ENCODE measurements around the gene ST6GALNAC4.
A peak's percentile ranks its signal among the peaks of the same experiment; 100 is the strongest.

Gene ST6GALNAC4

GRCh38 chr9:127916720-127917581 is at the start of gene ST6GALNAC4:
Gene ST6GALNAC4 (minus strand): TSS chr9:127917041. CDS start chr9:127916419, 622 bp downstream.
- ChIA-PET POLR2A (ENCODE audit: low non-redundant PET) (no interaction called here), CTCF (interaction anchor here (0.6 to 1.0 kb wide), 3 partner anchors 18 to 545 kb away, joined by 3 to 4 read pairs (median 4); partner anchors contain the start of gene ST6GALNAC6)
- no peak for TF ChIP-seq CTCF (conservative IDR thresholded peaks at IDR 0.05; ENCODE audit: low read depth)
- H3K27ac ChIP-seq = peak within 1 kb of the TSS; percentile 97
- DNase-seq (ENCODE audit: low spot score) = peak; percentile 98

- peak overlapping the region; percentile 100 for H3K27ac ChIP-seq
- POLR2A ChIA-PET (ENCODE audit: low non-redundant PET) = interaction anchor here (0.7 kb wide), 1 partner anchor 163 kb away, joined by 4 read pairs; no protein-coding TSS in a partner anchor
- CTCF ChIA-PET = interaction anchor here (1.0 to 1.9 kb wide), 3 partner anchors 11 to 22 kb away, joined by 3 to 4 read pairs (median 4); no protein-coding TSS in a partner anchor
- no peak for DNase-seq (ENCODE audit: low spot score)
- TF ChIP-seq CTCF (conservative IDR thresholded peaks at IDR 0.05; ENCODE audit: low read depth) = no peak
Measured at GRCh38 chr9:127965953-127966352, 49.1 kb upstream of the ST6GALNAC4 start.

GRCh38 chr9:127963359-127964064 is 46.7 kb upstream of the ST6GALNAC4 start:
- POLR2A ChIA-PET (ENCODE audit: low non-redundant PET) = no interaction called here
- CTCF ChIA-PET = interaction anchor here (0.7 to 1.0 kb wide), 4 partner anchors 9 to 71 kb away, joined by 3 to 4 read pairs (median 3); partner anchors contain the start of gene EEIG1
- DNase-seq (ENCODE audit: low spot score) = no peak
- H3K27ac ChIP-seq = peak overlapping the region; percentile 100
- no peak for TF ChIP-seq CTCF (conservative IDR thresholded peaks at IDR 0.05; ENCODE audit: low read depth)

- TF ChIP-seq CTCF (conservative IDR thresholded peaks at IDR 0.05; ENCODE audit: low read depth) = no peak
- no peak for DNase-seq (ENCODE audit: low spot score)
- POLR2A ChIA-PET (ENCODE audit: low non-redundant PET) = no interaction called here
- CTCF ChIA-PET = interaction anchor here (0.7 to 1.0 kb wide), 4 partner anchors 9 to 71 kb away, joined by 3 to 4 read pairs (median 3); partner anchors contain the start of gene EEIG1
- peak overlapping the region; percentile 100 for H3K27ac ChIP-seq
Measured at GRCh38 chr9:127963041-127963358, 46.2 kb upstream of the ST6GALNAC4 start.

- ChIA-PET CTCF (interaction anchor here (0.6 to 3.1 kb wide), 4 partner anchors 19 to 325 kb away, joined by 3 to 11 read pairs (median 4); no protein-coding TSS in a partner anchor), POLR2A (ENCODE audit: low non-redundant PET) (no interaction called here)
- no peak for TF ChIP-seq CTCF (conservative IDR thresholded peaks at IDR 0.05; ENCODE audit: low read depth)
- peak overlapping the region; percentile 100 for H3K27ac ChIP-seq
- no peak for DNase-seq (ENCODE audit: low spot score)
Measured at GRCh38 chr9:127962278-127962677, 45.4 kb upstream of the ST6GALNAC4 start.

- TF ChIP-seq CTCF (conservative IDR thresholded peaks at IDR 0.05; ENCODE audit: low read depth) = no peak
- POLR2A ChIA-PET (ENCODE audit: low non-redundant PET) = no interaction called here
- DNase-seq (ENCODE audit: low spot score) = no peak
- peak overlapping the region; percentile 100 for H3K27ac ChIP-seq
- CTCF ChIA-PET = interaction anchor here (0.6 to 3.1 kb wide), 4 partner anchors 9 to 753 kb away, joined by 3 to 11 read pairs (median 5); no protein-coding TSS in a partner anchor
Measured at GRCh38 chr9:127961613-127962155, 44.8 kb upstream of the ST6GALNAC4 start.

Data from RWPE1 (cell line).